ENCODE data around the gene CDK19.
"Not testable (repeated sequence)": the region's sequence is repeated elsewhere in the genome, so short reads cannot be mapped to it uniquely, and the experiment has no call there.

Gene CDK19

GRCh38 chr6:110609101-110609500, 206.2 kb downstream of the CDK19 start:
- no peak overlapping the region for H3K4me3 ChIP-seq (ENCODE audit: low read depth, low read length)

GRCh38 chr6:110608151-110608550, 207.1 kb downstream of the CDK19 start:
- no peak overlapping the region for H3K4me2 ChIP-seq (ENCODE audit: low read length)
- no peak overlapping the region for H2AFZ ChIP-seq
- no peak for TF ChIP-seq CTCF (IDR thresholded peaks at IDR 0.05)
- H3K9me3 ChIP-seq (ENCODE audit: control insufficient read depth, low read length), result no peaks in the 10 kb centered on the region
- H3K9ac ChIP-seq, result no peak overlapping the region
- H3K79me2 ChIP-seq, result no peaks in the 10 kb centered on the region
- no peaks in the 10 kb centered on the region for H3K36me3 ChIP-seq (ENCODE audit: control insufficient read depth, insufficient read depth, low read length)
- no peaks in the 10 kb centered on the region for H3K4me1 ChIP-seq
- no peak overlapping the region for H3K27ac ChIP-seq
- H3K4me3 ChIP-seq (ENCODE audit: low read depth, low read length), result no peak overlapping the region
- no peaks in the 10 kb centered on the region for H3K27me3 ChIP-seq (ENCODE audit: control insufficient read depth, insufficient read depth, low read length)

More at GRCh38 chr6:110609101-110609500, 206.2 kb downstream of the CDK19 start:
- Histone ChIP-seq H3K79me2 (no peaks in the 10 kb centered on the region), H3K4me1 (no peaks in the 10 kb centered on the region), H3K9ac (no peak overlapping the region), H2AFZ (no peak overlapping the region), H3K36me3 (ENCODE audit: control insufficient read depth, insufficient read depth, low read length) (no peaks in the 10 kb centered on the region), H3K27ac (no peak overlapping the region), H3K9me3 (ENCODE audit: control insufficient read depth, low read length) (no peaks in the 10 kb centered on the region), H3K4me2 (ENCODE audit: low read length) (no peak overlapping the region), H3K27me3 (ENCODE audit: control insufficient read depth, insufficient read depth, low read length) (no peaks in the 10 kb centered on the region)
- TF ChIP-seq CTCF (IDR thresholded peaks at IDR 0.05), result no peak

- TF ChIP-seq CTCF (IDR thresholded peaks at IDR 0.05), result no peak
Observed at GRCh38 chr6:110606151-110606550, 209.1 kb downstream of the CDK19 start.

GRCh38 chr6:110600640-110601039, 214.6 kb downstream of the CDK19 start:
- not testable (repeated sequence) for H3K4me3 ChIP-seq (ENCODE audit: low read depth, low read length); H3K27me3 ChIP-seq (ENCODE audit: control insufficient read depth, insufficient read depth, low read length); H3K27ac ChIP-seq; H3K4me2 ChIP-seq (ENCODE audit: low read length); H3K79me2 ChIP-seq; H3K36me3 ChIP-seq (ENCODE audit: control insufficient read depth, insufficient read depth, low read length); H2AFZ ChIP-seq; H3K9ac ChIP-seq; H3K4me1 ChIP-seq; H3K9me3 ChIP-seq (ENCODE audit: control insufficient read depth, low read length)

More at GRCh38 chr6:110606151-110606550, 209.1 kb downstream of the CDK19 start:
- H3K4me2 ChIP-seq (ENCODE audit: low read length), result no peak overlapping the region
- no peaks in the 10 kb centered on the region for H3K27me3 ChIP-seq (ENCODE audit: control insufficient read depth, insufficient read depth, low read length)
- H3K4me1 ChIP-seq, result no peaks in the 10 kb centered on the region
- H3K9ac ChIP-seq, result no peak overlapping the region
- H3K79me2 ChIP-seq, result no peaks in the 10 kb centered on the region
- H2AFZ ChIP-seq, result no peak overlapping the region
- H3K36me3 ChIP-seq (ENCODE audit: control insufficient read depth, insufficient read depth, low read length), result no peaks in the 10 kb centered on the region
- H3K4me3 ChIP-seq (ENCODE audit: low read depth, low read length), result no peak overlapping the region
- no peak overlapping the region for H3K27ac ChIP-seq
- H3K9me3 ChIP-seq (ENCODE audit: control insufficient read depth, low read length), result no peaks in the 10 kb centered on the region

- Histone ChIP-seq H3K4me1 (no peaks in the 10 kb centered on the region), H3K4me3 (ENCODE audit: low read depth, low read length) (no peak overlapping the region), H3K27ac (no peak overlapping the region), H3K4me2 (ENCODE audit: low read length) (no peak overlapping the region), H2AFZ (no peak overlapping the region), H3K9ac (no peak overlapping the region), H3K9me3 (ENCODE audit: control insufficient read depth, low read length) (no peaks in the 10 kb centered on the region), H3K36me3 (ENCODE audit: control insufficient read depth, insufficient read depth, low read length) (no peaks in the 10 kb centered on the region), H3K27me3 (ENCODE audit: control insufficient read depth, insufficient read depth, low read length) (no peaks in the 10 kb centered on the region), H3K79me2 (no peaks in the 10 kb centered on the region)
- TF ChIP-seq CTCF (IDR thresholded peaks at IDR 0.05), result no peak
Observed at GRCh38 chr6:110597761-110598160, 217.5 kb downstream of the CDK19 start.
